HFFc6 (cell line): ENCODE measurements around the gene EYA4. TPM values are rescaled to one million over a fixed set of nuclear protein-coding genes. Genes with fewer than 3 reads are reported as not detected.

Experiments
- DNase-seq: peaks from one replicate; pipeline ENCODE4 v3.0.0-alpha.2; 2018
- H3K27ac Mint-ChIP-seq: 2 replicates; pipeline ENCODE4 v1.8.0; 2020; ENCODE audit warnings: mild to moderate bottlenecking, mixed read lengths
- H3K27me3 Mint-ChIP-seq: 2 replicates; pipeline ENCODE4 v1.8.0; 2021; ENCODE audit warnings: mild to moderate bottlenecking, moderate library complexity, mixed read lengths; ENCODE audit not compliant: insufficient read depth
- H3K36me3 Mint-ChIP-seq: 2 replicates; pipeline ENCODE4 v1.8.0; 2021; ENCODE audit warnings: low read depth, mixed read lengths
- H3K4me1 Mint-ChIP-seq: 2 replicates; pipeline ENCODE4 v1.8.0; 2020; ENCODE audit warnings: low read depth, mixed read lengths
- H3K4me3 Mint-ChIP-seq: 2 replicates; pipeline ENCODE4 v1.8.0; 2020; ENCODE audit warnings: mild to moderate bottlenecking, moderate library complexity, mixed read lengths
- H3K9me3 Mint-ChIP-seq: 2 replicates; pipeline ENCODE4 v1.8.0; 2020; ENCODE audit warnings: mild to moderate bottlenecking, mixed read lengths
- total RNA-seq, 6 experiments: library from RNA; stranded (reverse); fragmentation: NEBNext Ultra II Directional; extraction: Animal tissue kit (Norgen Biotek cat#: 25700); gene quantifications; 2 replicates in 1 of 6; 3 replicates in 5 of 6; pipeline ENCODE4 v1.2.3, GENCODE V29; 2021
- TF ChIP-seq, protein P1 (sequence below): fragments of 200-600 bp; sonication (generic); IDR thresholded peaks from 2 replicates; pipeline ENCODE4 v1.5.0; 2021; ENCODE audit warnings: antibody characterized with exemption, mild to moderate bottlenecking

Gene EYA4
- total RNA-seq, 6 experiments from 2014 or later, result not detected

DNA sequence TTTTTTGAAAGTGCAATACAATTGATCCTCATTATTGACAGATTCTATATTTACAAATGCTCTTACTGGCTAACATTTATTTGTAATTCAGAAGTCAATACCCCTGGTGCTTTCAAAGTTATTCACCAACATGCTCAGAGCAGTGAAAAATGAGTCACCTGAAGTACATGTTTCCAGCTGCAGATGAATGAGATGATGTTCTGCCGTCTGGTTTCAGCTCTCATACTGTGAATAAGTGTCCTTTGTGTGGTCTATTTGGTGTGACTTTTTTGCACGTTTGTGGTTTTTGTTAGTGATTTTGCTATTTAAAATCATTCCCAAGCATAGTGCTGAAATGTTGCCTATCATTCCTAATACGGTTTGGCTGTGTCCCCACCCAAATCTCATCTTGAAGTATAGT is 22.3 kb upstream of the EYA4 start:
- TF ChIP-seq, protein P1, sequence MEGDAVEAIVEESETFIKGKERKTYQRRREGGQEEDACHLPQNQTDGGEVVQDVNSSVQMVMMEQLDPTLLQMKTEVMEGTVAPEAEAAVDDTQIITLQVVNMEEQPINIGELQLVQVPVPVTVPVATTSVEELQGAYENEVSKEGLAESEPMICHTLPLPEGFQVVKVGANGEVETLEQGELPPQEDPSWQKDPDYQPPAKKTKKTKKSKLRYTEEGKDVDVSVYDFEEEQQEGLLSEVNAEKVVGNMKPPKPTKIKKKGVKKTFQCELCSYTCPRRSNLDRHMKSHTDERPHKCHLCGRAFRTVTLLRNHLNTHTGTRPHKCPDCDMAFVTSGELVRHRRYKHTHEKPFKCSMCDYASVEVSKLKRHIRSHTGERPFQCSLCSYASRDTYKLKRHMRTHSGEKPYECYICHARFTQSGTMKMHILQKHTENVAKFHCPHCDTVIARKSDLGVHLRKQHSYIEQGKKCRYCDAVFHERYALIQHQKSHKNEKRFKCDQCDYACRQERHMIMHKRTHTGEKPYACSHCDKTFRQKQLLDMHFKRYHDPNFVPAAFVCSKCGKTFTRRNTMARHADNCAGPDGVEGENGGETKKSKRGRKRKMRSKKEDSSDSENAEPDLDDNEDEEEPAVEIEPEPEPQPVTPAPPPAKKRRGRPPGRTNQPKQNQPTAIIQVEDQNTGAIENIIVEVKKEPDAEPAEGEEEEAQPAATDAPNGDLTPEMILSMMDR, result no peak
- no peak for DNase-seq
- H3K27ac Mint-ChIP-seq, result no peak overlapping the region
- no peaks in the 10 kb centered on the region for H3K27me3 Mint-ChIP-seq
- no peaks in the 10 kb centered on the region for H3K36me3 Mint-ChIP-seq
- H3K4me3 Mint-ChIP-seq, result no peak overlapping the region
- H3K9me3 Mint-ChIP-seq, result peaks cover 10% of the 10 kb centered on the region
- no peaks in the 10 kb centered on the region for H3K4me1 Mint-ChIP-seq

DNA sequence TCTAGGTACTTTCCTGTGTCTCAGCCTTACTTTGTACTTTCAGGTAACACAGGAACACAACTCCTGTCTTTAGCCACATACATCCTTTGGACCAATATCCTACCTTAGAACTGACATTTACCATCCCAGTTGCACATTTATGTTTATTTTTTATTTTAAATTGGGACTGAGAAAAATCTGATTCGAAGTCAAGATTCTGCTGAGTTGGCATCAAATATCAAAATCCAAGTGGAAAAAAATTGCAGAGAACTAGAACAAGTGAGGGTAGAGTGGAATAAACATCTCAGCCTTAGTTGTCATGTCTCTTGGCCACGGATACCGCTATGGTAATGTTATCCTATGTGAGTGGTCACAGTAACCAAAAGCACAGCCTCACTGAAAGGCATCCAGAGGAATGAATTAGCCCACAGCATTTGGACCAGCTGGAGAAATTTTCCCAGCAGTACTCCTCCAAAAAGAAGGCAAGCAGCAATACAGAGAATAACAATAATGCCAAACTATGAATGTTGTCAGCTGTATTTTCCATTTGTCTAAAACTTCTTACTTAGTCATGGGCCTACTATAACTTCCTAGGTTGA is 17.6 kb upstream of the EYA4 start:
- no peak for DNase-seq
- Mint-ChIP-seq H3K4me3 (no peak overlapping the region), H3K9me3 (peaks cover 9% of the 10 kb centered on the region), H3K27me3 (no peaks in the 10 kb centered on the region), H3K36me3 (no peaks in the 10 kb centered on the region), H3K27ac (no peak overlapping the region), H3K4me1 (no peaks in the 10 kb centered on the region)
- TF ChIP-seq, protein P1, result no peak

DNA sequence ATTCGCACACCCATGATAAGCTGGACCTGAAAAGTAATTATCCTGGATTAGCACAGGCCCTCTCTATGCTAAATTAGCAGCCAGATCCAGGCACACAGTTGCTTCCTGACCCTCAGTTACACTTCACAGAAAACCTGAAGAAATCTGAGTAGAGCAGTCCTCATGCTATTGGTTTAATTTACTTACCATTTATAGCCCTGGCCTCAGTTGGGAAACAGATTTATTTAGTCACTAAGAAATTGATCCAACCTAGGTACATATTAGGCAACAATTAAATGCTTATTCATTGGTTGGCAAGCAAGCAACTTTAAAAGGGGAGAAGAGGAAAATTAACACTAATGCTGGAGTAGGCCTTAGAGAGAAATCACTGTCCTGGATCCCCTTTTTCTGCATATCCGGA is 15.6 kb upstream of the EYA4 start:
- Mint-ChIP-seq H3K4me3 (no peak overlapping the region), H3K27ac (no peak overlapping the region), H3K36me3 (no peaks in the 10 kb centered on the region), H3K9me3 (no peaks in the 10 kb centered on the region; the same call in 1 of the 2 replicates), H3K27me3 (no peaks in the 10 kb centered on the region), H3K4me1 (no peaks in the 10 kb centered on the region)
- TF ChIP-seq, protein P1, result no peak
- DNase-seq, result no peak

DNA sequence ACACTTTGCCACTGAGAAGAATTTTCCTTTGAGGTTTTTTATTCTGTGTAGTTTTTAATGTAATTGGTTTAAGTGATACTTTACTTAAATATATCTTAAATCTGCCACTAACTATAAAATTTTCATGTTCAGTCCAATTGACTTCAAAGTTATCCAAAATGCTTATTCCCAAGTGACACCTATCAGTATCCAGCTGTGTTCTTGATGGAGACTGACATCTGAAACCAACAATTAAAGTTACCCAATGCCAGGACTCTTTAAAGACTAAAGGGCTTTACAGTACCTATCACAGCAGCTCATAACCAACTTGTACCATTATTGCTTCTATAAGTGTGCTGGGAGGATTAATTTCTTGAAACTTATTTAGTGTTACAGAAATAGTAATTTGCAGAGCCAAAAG is 13.8 kb upstream of the EYA4 start:
- Mint-ChIP-seq H3K4me3 (no peak overlapping the region), H3K27me3 (no peaks in the 10 kb centered on the region), H3K27ac (no peak overlapping the region), H3K9me3 (peaks cover 6% of the 10 kb centered on the region), H3K36me3 (no peaks in the 10 kb centered on the region), H3K4me1 (no peaks in the 10 kb centered on the region)
- TF ChIP-seq, protein P1, result no peak
- no peak for DNase-seq

DNA sequence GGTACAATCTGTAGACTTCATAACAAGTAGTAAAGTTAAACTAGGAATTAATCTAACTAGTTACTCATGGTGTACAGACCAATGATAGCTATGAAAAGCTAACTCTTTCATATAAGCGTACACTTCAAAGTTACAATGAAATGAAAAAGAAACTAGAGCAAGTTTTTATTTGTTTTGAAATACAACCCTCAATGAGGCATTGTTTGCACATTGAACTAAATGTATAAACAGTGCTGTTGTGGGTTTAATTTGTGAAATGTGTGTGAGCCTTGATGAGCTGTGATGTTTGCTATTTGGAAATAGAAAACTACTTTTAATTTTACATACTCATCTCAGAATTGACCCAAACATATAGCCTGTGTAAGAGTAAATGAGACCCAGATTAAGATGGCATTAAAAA is 11.1 kb upstream of the EYA4 start:
- H3K27me3 Mint-ChIP-seq, result no peaks in the 10 kb centered on the region
- no peaks in the 10 kb centered on the region for H3K36me3 Mint-ChIP-seq
- H3K4me1 Mint-ChIP-seq, result no peaks in the 10 kb centered on the region
- H3K9me3 Mint-ChIP-seq, result peaks cover 19% of the 10 kb centered on the region
- H3K4me3 Mint-ChIP-seq, result no peak overlapping the region
- no peak overlapping the region for H3K27ac Mint-ChIP-seq
- no peak for DNase-seq
- TF ChIP-seq, protein P1, result no peak

DNA sequence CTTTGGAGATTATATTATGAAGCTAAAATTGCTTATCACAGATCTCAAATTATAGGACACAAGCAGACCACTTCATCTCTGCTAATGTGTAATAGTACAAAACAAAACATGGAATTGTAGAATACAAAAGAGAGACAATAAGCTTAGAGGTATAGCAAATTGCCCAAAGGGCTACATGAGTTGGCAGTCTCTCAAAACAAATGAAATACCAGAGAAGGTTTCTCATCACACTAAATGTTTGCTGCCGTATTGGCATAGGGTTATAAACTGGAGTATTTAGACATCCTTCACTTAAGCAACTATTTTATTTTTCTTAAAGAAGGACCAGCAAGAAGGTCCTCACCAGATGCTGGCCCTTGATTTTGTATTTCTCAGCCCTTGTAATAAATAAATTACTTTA is 5.9 kb upstream of the EYA4 start:
- TF ChIP-seq, protein P1, result no peak
- no peak for DNase-seq
- H3K36me3 Mint-ChIP-seq, result no peaks in the 10 kb centered on the region
- H3K4me3 Mint-ChIP-seq, result no peak overlapping the region
- peaks cover 23% of the 10 kb centered on the region for H3K9me3 Mint-ChIP-seq
- H3K27ac Mint-ChIP-seq, result no peak overlapping the region
- peaks cover 3% of the 10 kb centered on the region; the same call in 1 of the 2 replicates for H3K27me3 Mint-ChIP-seq
- H3K4me1 Mint-ChIP-seq, result no peaks in the 10 kb centered on the region
